ENCODE results near the gene SLC16A1.

DNA sequence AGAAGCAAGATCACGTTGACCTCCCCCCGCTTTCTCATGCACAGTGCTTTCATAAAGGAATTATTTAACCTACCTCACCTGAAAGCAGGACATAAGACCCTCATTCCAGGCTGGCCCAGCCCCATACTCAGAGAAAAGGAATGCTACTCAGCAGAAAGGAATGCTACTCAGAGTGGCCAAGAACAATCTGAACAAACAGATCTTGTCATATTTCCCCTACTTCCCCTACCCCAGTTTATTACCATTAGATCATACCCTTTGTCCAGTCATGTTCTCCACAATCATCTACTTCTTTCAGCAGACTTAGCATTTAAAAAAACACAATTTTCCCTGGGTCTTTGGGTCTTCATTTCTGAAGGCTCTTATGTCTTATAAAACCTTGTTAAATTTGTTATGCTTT is 89.8 kb downstream of the SLC16A1 start:
- no peak for TF ChIP-seq REST (IDR thresholded peaks at IDR 0.05; ENCODE audit: unreplicated experiment)
- no peak for TF ChIP-seq POLR2AphosphoS5 (IDR thresholded peaks at IDR 0.05; ENCODE audit: low read depth)
- no peak for TF ChIP-seq CTCF (conservative IDR thresholded peaks at IDR 0.05; ENCODE audit: low read depth in 2 of 2)

Measured in GM23338 (cell line).